Mucosa of descending colon (tissue), 3 donors: ENCODE measurements around the gene TBC1D25. TPM values are rescaled to one million over a fixed set of nuclear protein-coding genes. Genes with fewer than 3 reads are reported as not detected.

Experiments
- ATAC-seq: fragments of 200-7000 bp; cut with Tn5 transposase; one replicate; pipeline ENCODE4 v1.9.1; 2020; ENCODE audit warnings: mild to moderate bottlenecking, moderate library complexity
- DNase-seq, 3 donors: peaks; one replicate each; pipeline ENCODE4 v3.0.0-alpha.2; 2020
- H3K36me3 ChIP-seq: fragments of 200-600 bp; one replicate; pipeline ENCODE4 v1.8.0; 2021; ENCODE audit warnings: low read depth, mild to moderate bottlenecking
- H3K4me1 ChIP-seq: fragments of 200-600 bp; one replicate; pipeline ENCODE4 v1.8.0; 2021; ENCODE audit warnings: low read depth, mild to moderate bottlenecking
- H3K4me3 ChIP-seq: fragments of 200-600 bp; one replicate; pipeline ENCODE4 v1.8.0; 2021; ENCODE audit warnings: mild to moderate bottlenecking
- H3K9me3 ChIP-seq: fragments of 200-600 bp; one replicate; pipeline ENCODE4 v1.8.0; 2021; ENCODE audit warnings: mild to moderate bottlenecking
- intact Hi-C, 2 donors: fragments of 100-400 bp; cut with DNase I in 1 of 2; cut with micrococcal nuclease in 1 of 2; formaldehyde crosslinking; loops; one replicate each; pipeline versions ENCODE4 v1.11.0 to v1.11.1; 2022; cut with DNase I, micrococcal nuclease
- total RNA-seq, 3 donors: library from RNA; stranded (reverse); fragmentation: NEBNext Ultra II Directional in 2 of 3; extraction: Animal tissue kit (Norgen Biotek cat#: 25700) in 2 of 3; gene quantifications; one replicate each; pipeline versions ENCODE4 v1.2.1 to v1.2.4, GENCODE V29; 2021 to 2023
- TF ChIP-seq, protein P1 (sequence below): fragments of 200-600 bp; IDR thresholded peaks from one replicate; pipeline ENCODE4 v1.8.0; 2022; ENCODE audit warnings: antibody characterized with exemption, mild to moderate bottlenecking
- donor health status: DM: no; HTN: no; CAD: no; lungs with moderate emphysema.
- donor health status: DM: no; HTN: no; CAD: no.
- donor health status: DM: no; HTN: yes; CAD: no.

Gene TBC1D25
- total RNA-seq, 3 donors from 2014 or later, result 8.6 to 14.6 (median 11.6) TPM

DNA sequence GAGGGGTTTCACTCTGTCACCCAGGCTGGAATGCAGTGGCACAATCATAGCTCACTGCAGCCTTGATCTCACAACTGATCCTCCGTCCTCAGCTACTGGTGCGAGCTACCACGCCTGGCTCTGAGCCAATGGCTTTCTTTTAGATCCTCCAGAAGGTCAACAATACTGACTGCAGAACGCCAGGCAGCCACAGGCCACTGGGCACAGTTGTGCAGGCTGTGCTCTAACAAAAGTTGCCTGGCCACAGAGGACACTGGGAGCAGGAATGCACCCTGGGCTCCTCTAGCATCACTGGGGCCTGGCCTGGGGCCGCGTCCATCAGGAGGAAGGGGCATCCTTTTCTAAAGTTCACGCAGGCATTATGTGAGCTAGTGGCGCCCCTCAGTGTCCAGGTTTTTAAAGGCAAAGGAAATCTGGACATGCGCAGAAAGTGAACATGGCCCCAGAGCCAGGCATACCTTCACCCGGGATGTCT lies 45.6 kb upstream of the TBC1D25 start:
- TF ChIP-seq, protein P1, sequence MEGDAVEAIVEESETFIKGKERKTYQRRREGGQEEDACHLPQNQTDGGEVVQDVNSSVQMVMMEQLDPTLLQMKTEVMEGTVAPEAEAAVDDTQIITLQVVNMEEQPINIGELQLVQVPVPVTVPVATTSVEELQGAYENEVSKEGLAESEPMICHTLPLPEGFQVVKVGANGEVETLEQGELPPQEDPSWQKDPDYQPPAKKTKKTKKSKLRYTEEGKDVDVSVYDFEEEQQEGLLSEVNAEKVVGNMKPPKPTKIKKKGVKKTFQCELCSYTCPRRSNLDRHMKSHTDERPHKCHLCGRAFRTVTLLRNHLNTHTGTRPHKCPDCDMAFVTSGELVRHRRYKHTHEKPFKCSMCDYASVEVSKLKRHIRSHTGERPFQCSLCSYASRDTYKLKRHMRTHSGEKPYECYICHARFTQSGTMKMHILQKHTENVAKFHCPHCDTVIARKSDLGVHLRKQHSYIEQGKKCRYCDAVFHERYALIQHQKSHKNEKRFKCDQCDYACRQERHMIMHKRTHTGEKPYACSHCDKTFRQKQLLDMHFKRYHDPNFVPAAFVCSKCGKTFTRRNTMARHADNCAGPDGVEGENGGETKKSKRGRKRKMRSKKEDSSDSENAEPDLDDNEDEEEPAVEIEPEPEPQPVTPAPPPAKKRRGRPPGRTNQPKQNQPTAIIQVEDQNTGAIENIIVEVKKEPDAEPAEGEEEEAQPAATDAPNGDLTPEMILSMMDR, result no peak
- intact Hi-C loops, result no loop called here
- peak; percentile 60 for ATAC-seq
- H3K9me3 ChIP-seq, result no peaks in the 10 kb centered on the region
- H3K36me3 ChIP-seq, result no peaks in the 10 kb centered on the region
- no peaks in the 10 kb centered on the region for H3K4me1 ChIP-seq
- DNase-seq, result peak in 1 of 3 donors; percentile 45
- no peak overlapping the region for H3K4me3 ChIP-seq

DNA sequence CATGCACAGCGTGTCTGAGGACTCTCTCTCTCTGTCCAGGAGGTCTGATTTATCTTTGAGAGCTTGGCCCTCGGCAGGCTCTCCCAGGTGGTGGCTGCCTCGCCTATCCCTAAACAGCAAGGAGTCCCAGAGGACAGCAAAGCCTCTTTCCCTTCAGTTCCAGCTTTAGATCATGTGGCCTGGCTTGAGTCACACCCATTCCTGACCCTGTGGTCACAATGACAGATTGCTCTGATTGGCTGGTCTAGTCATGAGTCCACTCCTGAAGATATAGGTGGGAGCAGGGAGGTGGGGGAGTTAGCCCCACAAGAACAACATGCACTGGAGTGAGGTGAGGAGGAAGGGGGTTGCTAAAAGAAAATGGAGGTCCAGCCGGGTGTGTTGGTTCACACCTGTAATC lies 42.9 kb upstream of the TBC1D25 start:
- no peaks in the 10 kb centered on the region for H3K4me1 ChIP-seq
- no peak overlapping the region for H3K4me3 ChIP-seq
- DNase-seq, result no peak
- no peaks in the 10 kb centered on the region for H3K36me3 ChIP-seq
- ATAC-seq, result no peak
- TF ChIP-seq, protein P1, result no peak
- no peaks in the 10 kb centered on the region for H3K9me3 ChIP-seq
- intact Hi-C loops, result no loop called here

DNA sequence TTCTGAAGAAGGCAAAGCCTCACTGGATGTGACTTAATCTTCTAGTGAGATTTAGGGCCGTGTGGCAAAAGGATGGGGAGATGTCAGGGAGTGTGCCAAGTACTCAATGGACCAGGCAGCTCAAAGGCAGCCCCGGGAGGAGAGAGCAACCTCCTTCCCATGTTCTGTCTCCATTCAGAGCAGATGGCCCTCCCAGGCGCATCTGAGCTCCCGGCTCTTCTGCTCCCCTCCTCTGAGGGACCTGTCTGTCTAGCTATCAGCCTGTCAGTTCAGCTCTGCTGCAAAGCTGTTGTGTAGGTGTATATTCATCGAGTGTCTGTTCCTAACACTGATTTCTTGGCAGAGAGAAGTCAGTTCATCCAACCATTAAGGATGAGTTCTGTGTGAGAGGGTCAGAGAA lies 41.6 kb upstream of the TBC1D25 start:
- no peaks in the 10 kb centered on the region for H3K36me3 ChIP-seq
- no peaks in the 10 kb centered on the region for H3K9me3 ChIP-seq
- TF ChIP-seq, protein P1, result no peak
- no peaks in the 10 kb centered on the region for H3K4me1 ChIP-seq
- ATAC-seq, result no peak
- intact Hi-C loops, result no loop called here
- no peak overlapping the region for H3K4me3 ChIP-seq
- no peak for DNase-seq

- H3K4me3 ChIP-seq, result no peak overlapping the region
- H3K4me1 ChIP-seq, result no peaks in the 10 kb centered on the region
- H3K9me3 ChIP-seq, result no peaks in the 10 kb centered on the region
- DNase-seq, result no peak
- H3K36me3 ChIP-seq, result no peaks in the 10 kb centered on the region
- intact Hi-C loops, result no loop called here
- ATAC-seq, result no peak
- TF ChIP-seq, protein P1, result no peak
Observed at GRCh38 chrX:48498374-48498809, 41.1 kb upstream of the TBC1D25 start.

DNA sequence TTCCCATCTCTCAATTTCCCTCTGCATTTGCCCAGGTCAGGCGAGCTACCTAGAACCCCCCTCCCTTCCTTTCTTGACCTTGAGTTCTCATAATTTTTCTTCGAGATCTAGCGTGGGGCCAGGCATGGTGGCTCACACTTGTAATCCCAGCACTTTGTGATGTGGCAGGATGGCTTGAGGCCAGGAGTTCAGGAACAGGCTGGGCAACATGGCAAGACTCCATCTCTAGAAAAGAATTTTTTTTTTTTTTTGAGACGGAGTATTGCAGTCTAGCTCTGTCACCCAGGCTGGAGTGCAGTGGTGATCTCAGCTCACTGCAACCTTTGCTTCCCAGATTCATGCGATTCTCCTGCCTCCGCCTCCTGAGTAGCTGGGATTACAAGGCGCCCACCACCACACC lies 35.3 kb upstream of the TBC1D25 start:
- TF ChIP-seq, protein P1, result no peak
- Histone ChIP-seq H3K36me3 (no peaks in the 10 kb centered on the region), H3K9me3 (no peaks in the 10 kb centered on the region), H3K4me1 (no peaks in the 10 kb centered on the region), H3K4me3 (no peak overlapping the region)
- ATAC-seq (no peak), DNase-seq (no peak)
- intact Hi-C loops, result no loop called here

DNA sequence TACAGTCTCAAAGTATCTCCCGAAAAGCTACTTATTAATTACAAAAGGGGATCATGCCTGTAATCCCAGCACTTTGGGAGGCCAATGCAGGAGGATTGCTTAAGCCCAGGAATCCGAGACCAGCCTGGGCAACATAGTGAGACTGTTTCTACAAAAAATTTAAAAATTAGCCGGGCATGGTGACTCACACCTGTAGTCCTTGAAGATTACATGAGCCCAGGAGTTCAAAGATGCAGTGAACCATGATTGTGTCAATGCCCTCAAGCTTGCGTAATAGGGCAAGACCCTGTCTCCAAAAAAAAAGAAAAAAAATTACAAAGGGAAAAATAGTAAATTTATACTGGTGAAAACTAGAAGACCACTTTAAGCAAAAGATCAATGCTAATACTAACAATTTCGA lies 34.0 kb upstream of the TBC1D25 start:
- no peak for DNase-seq
- TF ChIP-seq, protein P1, result no peak
- Histone ChIP-seq H3K36me3 (no peaks in the 10 kb centered on the region), H3K4me3 (no peak overlapping the region), H3K9me3 (no peaks in the 10 kb centered on the region), H3K4me1 (no peaks in the 10 kb centered on the region)
- no peak for ATAC-seq
- intact Hi-C loops, result no loop called here
